ENCODE measurements around the gene TFIP11. TPM values are rescaled to one million over a fixed set of nuclear protein-coding genes. Genes with fewer than 3 reads are reported as not detected.

Gene TFIP11
- total RNA-seq, 4 donors from 2014 or later = 20.3 to 38.3 (median 21.6) TPM

- H3K36me3 ChIP-seq = no peaks in the 10 kb centered on the region
- no peak overlapping the region for H3K4me3 ChIP-seq
- H3K4me1 ChIP-seq = peaks cover 2 to 23% (median 4%) of the 10 kb centered on the region in 3 donors
- no peaks in the 10 kb centered on the region for H3K27me3 ChIP-seq
- ATAC-seq = no peak
- no peaks in the 10 kb centered on the region for H3K9me3 ChIP-seq
- WGBS, 2 donors (ENCODE audit: low coverage in 1 of 2) = 82 to 91% methylated on average over 3 of the region's 3 CpGs
- no peak overlapping the region for H3K27ac ChIP-seq
- TF ChIP-seq EP300 (IDR thresholded peaks at IDR 0.05) (no peak), POLR2A (IDR thresholded peaks at IDR 0.05) (no peak), CTCF (IDR thresholded peaks at IDR 0.05) (no peak), POLR2AphosphoS5 (IDR thresholded peaks at IDR 0.05) (no peak)
Observed at GRCh38 chr22:26515931-26516330, 3.7 kb upstream of the TFIP11 start.

DNA sequence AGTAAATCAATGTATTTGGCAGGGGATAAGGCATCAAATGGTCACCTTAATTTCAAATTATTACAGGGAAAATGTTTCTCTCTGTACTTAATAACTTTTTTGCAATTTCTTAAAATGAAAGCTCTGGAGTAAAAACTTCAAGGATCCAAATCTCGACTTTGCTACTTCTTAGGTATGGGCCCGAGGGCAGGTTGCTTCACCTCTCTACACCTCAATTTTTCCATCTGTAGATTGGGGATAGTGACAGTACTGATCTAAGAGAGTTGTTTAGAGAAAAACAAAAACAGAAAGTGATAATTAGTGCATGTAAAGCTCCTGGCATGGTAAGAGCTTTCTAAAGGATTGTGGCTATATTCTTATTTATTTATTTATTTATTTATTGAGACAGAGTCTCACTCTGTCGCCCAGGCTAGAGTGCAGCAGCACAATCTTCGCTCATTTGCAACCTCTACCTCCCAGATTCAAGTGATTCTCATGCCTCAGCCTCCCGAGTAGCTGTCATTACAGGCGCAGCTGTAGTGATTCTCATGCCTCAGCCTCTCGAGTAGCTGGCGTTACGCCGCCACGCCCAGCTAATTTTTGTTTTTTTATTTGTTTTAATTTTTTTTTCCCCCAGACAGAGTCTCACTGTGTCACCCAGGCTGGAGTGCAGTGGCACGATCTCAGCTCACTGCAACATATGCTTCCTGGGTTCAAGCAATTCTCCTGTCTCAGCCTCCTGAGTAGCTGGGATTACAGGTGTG lies 2.3 kb upstream of the TFIP11 start:
- H3K36me3 ChIP-seq = peaks cover 0 to 9% of the 10 kb centered on the region in 2 donors
- no peak for TF ChIP-seq EP300 (IDR thresholded peaks at IDR 0.05)
- TF ChIP-seq CTCF (IDR thresholded peaks at IDR 0.05) = no peak
- TF ChIP-seq POLR2A (IDR thresholded peaks at IDR 0.05) = no peak
- TF ChIP-seq POLR2AphosphoS5 (IDR thresholded peaks at IDR 0.05) = no peak
- no peaks in the 10 kb centered on the region for H3K27me3 ChIP-seq
- H3K4me1 ChIP-seq = peaks cover 2 to 33% (median 4%) of the 10 kb centered on the region in 3 donors
- H3K4me3 ChIP-seq = no peak overlapping the region
- H3K27ac ChIP-seq = no peak overlapping the region
- ATAC-seq = no peak
- no peaks in the 10 kb centered on the region for H3K9me3 ChIP-seq
- 93 to 94% methylated on average over 4 to 12 of the region's 12 CpGs for WGBS, 2 donors (ENCODE audit: low coverage in 1 of 2)

DNA sequence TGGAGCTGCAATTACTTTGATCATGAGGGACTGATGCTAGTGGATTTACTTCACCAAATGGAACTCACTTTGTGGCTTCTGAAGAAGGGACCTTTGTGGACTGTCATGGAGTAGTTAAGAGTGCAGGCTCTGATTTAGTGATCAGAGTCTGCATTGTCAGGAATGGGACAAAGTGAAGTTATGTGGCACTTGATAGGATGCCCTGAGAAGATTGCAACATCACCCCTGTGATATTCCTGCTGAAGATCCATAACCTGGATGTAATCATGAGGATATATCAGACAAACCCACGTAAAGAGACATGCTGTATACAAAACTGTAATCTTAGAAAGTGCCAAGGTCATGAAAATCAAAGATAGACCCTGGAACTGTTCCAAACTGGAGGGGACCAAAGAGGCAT lies 1.6 kb upstream of the TFIP11 start:
- 17 to 55% methylated on average over 1 of the region's 1 CpG for WGBS, 2 donors (ENCODE audit: low coverage in 1 of 2)
- TF ChIP-seq POLR2A (IDR thresholded peaks at IDR 0.05) (no peak), POLR2AphosphoS5 (IDR thresholded peaks at IDR 0.05) (no peak), CTCF (IDR thresholded peaks at IDR 0.05) (no peak), EP300 (IDR thresholded peaks at IDR 0.05) (no peak)
- Histone ChIP-seq H3K27ac (no peak overlapping the region), H3K4me3 (no peak overlapping the region), H3K4me1 (peaks cover 2 to 33% (median 4%) of the 10 kb centered on the region in 3 donors), H3K27me3 (no peaks in the 10 kb centered on the region), H3K9me3 (no peaks in the 10 kb centered on the region), H3K36me3 (peaks cover 0 to 16% of the 10 kb centered on the region in 2 donors)
- ATAC-seq = no peak

DNA sequence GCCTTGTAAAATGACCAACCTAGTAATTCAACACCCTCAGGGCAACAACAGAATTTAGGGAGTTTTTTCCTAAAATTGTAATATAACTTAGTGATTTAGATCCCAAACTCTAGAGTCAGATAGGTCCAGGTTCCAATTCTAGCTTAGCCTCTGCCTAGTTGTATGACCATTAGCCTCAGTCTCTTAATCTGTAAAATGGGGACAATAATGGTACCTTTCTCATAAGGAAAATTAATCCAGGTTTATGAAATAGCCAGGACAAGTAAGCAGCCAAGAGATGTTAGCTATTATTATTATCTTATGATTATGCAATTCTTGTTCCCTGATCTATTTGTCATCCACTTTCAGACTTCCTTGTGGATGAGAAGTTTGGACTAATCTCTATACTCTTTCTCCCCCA lies 4.1 kb downstream of the TFIP11 start:
- H3K27ac ChIP-seq = no peak overlapping the region
- peaks cover 4 to 73% of the 10 kb centered on the region in 2 donors for H3K36me3 ChIP-seq
- no peak for ATAC-seq
- peaks cover 2 to 26% (median 3%) of the 10 kb centered on the region in 3 donors for H3K4me1 ChIP-seq
- no peak overlapping the region for H3K4me3 ChIP-seq
- H3K9me3 ChIP-seq = no peaks in the 10 kb centered on the region
- H3K27me3 ChIP-seq = no peaks in the 10 kb centered on the region
- no peak for TF ChIP-seq POLR2AphosphoS5 (IDR thresholded peaks at IDR 0.05)
- no peak for TF ChIP-seq POLR2A (IDR thresholded peaks at IDR 0.05)
- no peak for TF ChIP-seq CTCF (IDR thresholded peaks at IDR 0.05)
- no peak for TF ChIP-seq EP300 (IDR thresholded peaks at IDR 0.05)

DNA sequence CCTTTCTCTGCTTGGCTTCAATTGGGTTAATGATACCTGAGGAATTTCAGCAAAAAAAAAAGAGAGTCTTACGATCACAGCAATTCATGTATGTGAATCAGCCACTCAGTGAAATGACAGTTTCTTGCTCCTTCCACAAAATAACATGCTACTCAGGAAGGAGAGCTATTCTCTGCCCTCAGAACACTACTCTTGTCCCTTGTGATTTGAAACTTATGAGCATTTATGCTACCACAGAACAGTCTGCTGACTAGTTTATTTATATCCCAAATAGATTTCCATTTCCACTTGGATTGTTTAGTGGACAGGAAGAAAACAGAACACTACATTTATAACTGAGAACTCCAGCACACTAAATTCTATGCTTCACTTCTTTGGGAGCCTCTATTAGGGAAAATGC lies 8.5 kb downstream of the TFIP11 start:
- Histone ChIP-seq H3K9me3 (no peaks in the 10 kb centered on the region), H3K4me3 (no peak overlapping the region), H3K27me3 (no peaks in the 10 kb centered on the region), H3K36me3 (peaks cover 4 to 100% of the 10 kb centered on the region in 2 donors), H3K27ac (no peak overlapping the region), H3K4me1 (no peaks in the 10 kb centered on the region)
- no peak for ATAC-seq
- TF ChIP-seq CTCF (IDR thresholded peaks at IDR 0.05) (no peak), EP300 (IDR thresholded peaks at IDR 0.05) (no peak), POLR2AphosphoS5 (IDR thresholded peaks at IDR 0.05) (no peak), POLR2A (IDR thresholded peaks at IDR 0.05) (no peak)
- 45 to 80% methylated on average over 1 of the region's 1 CpG for WGBS, 2 donors (ENCODE audit: low coverage in 1 of 2)
